H1 (cell line): ENCODE results near the gene FTL. TPM values are rescaled to one million over a fixed set of nuclear protein-coding genes. Genes with fewer than 3 reads are reported as not detected.
A peak's percentile ranks its signal among the peaks of the same experiment; 100 is the strongest.

Experiments
- CHD1 ChIP-seq: IDR thresholded peaks from 2 replicates; pipeline ENCODE4 v1.6.1; 2012; ENCODE audit warnings: low read depth, low read length, improper control_type of control experiment
- CTBP2 ChIP-seq: IDR thresholded peaks from 2 replicates; pipeline ENCODE4 v1.7.0; 2011; ENCODE audit warnings: borderline replicate concordance, mild to moderate bottlenecking, moderate library complexity, mixed read lengths, low read length; ENCODE audit not compliant: insufficient read depth, insufficient read length
- CTCF ChIP-seq, 3 experiments: IDR thresholded peaks; 1 replicate in 2 of 3; 2 replicates in 1 of 3; pipeline versions ENCODE4 v1.5.1 to v1.6.1; 2011; ENCODE audit warnings: low read length in 3 of 3, mild to moderate bottlenecking in 3 of 3, inconsistent platforms in 2 of 3, low read depth in 1 of 3, moderate library complexity in 1 of 3; ENCODE audit not compliant: insufficient read depth in 1 of 3; ENCODE audit errors: control extremely low read depth in 1 of 3
- EGR1 ChIP-seq: IDR thresholded peaks from 2 replicates; pipeline ENCODE4 v1.6.1; 2011; ENCODE audit warnings: low read depth, low read length, borderline replicate concordance
- EP300 ChIP-seq, 2 experiments: IDR thresholded peaks; 1 replicate in 1 of 2; 2 replicates in 1 of 2; pipeline ENCODE4 v1.6.1; 2011 to 2012; ENCODE audit warnings: low read depth in 2 of 2, low read length in 2 of 2, mild to moderate bottlenecking in 2 of 2, borderline replicate concordance in 1 of 2, inconsistent platforms in 1 of 2, moderate library complexity in 1 of 2
- GABPA ChIP-seq: IDR thresholded peaks from 2 replicates; pipeline ENCODE4 v1.6.1; 2011; ENCODE audit warnings: mild to moderate bottlenecking, low read length, moderate library complexity, borderline replicate concordance; ENCODE audit not compliant: insufficient read depth
- MAFK ChIP-seq: IDR thresholded peaks from 2 replicates; pipeline ENCODE4 v1.6.1; 2012; ENCODE audit warnings: low read depth, mild to moderate bottlenecking, improper control_type of control experiment, low read length
- NRF1 ChIP-seq: IDR thresholded peaks from 2 replicates; pipeline ENCODE4 v1.6.1; 2011; ENCODE audit warnings: mild to moderate bottlenecking, low read depth, low read length, improper control_type of control experiment
- RNF2 ChIP-seq: fragments of 200-900, 300-1000 bp; sonication (generic); IDR thresholded peaks from 2 replicates; pipeline ENCODE4 v1.7.1; 2016; ENCODE audit warnings: borderline replicate concordance, low read depth, mild to moderate bottlenecking, antibody characterized with exemption, low read length; ENCODE audit not compliant: poor library complexity, severe bottlenecking; ENCODE audit errors: missing control alignments
- RXRA ChIP-seq: IDR thresholded peaks from 2 replicates; pipeline ENCODE4 v1.6.1; 2011; ENCODE audit warnings: low read depth, mild to moderate bottlenecking, low read length, moderate library complexity; ENCODE audit not compliant: insufficient read depth
- SAP30 ChIP-seq: fragments of 300-600 bp; sonication (generic); IDR thresholded peaks from 2 replicates; pipeline ENCODE4 v1.7.1; 2012; ENCODE audit warnings: low read length, moderate library complexity, mild to moderate bottlenecking, inconsistent platforms; ENCODE audit not compliant: insufficient read depth, insufficient replicate concordance
- SIRT6 ChIP-seq: IDR thresholded peaks from one replicate; pipeline ENCODE4 v1.7.1; 2012; ENCODE audit warnings: low read length, inconsistent platforms
- SP4 ChIP-seq: IDR thresholded peaks from 2 replicates; pipeline ENCODE4 v1.6.1; 2012; ENCODE audit warnings: low read length, inconsistent platforms
- SUZ12 ChIP-seq: fragments of 200-600 bp; sonication (generic); IDR thresholded peaks from 2 replicates; pipeline ENCODE4 v1.6.1; 2012; ENCODE audit warnings: mild to moderate bottlenecking, inconsistent platforms, low read length, moderate library complexity, mixed read lengths
- TAF1 ChIP-seq: IDR thresholded peaks from 2 replicates; pipeline ENCODE4 v1.6.1; 2011; ENCODE audit warnings: mild to moderate bottlenecking, low read depth, low read length
- TBP ChIP-seq: IDR thresholded peaks from 2 replicates; pipeline ENCODE4 v1.6.1; 2011; ENCODE audit warnings: low read depth, low read length, improper control_type of control experiment
- TCF12 ChIP-seq: IDR thresholded peaks from 2 replicates; pipeline ENCODE4 v1.6.1; 2011; ENCODE audit warnings: low read depth, mild to moderate bottlenecking, low read length
- USF2 ChIP-seq: IDR thresholded peaks from 2 replicates; pipeline ENCODE4 v1.6.1; 2011; ENCODE audit warnings: low read length, improper control_type of control experiment
- polyA plus RNA-seq, 7 experiments: library from polyadenylated mRNA; depleted of rRNA in 3 of 7; stranded (reverse) in 5 of 7; unstranded in 2 of 7; fragments of >200 nt in 5 of 7; fragments of 200-250 nt in 2 of 7; gene quantifications; 1 replicate in 5 of 7; 2 replicates in 1 of 7; 4 replicates in 1 of 7; pipeline versions ENCODE4 v1.2.1 to v1.2.3, GENCODE V29; 2011 to 2013; ENCODE audit warnings: missing spikeins in 2 of 7, mixed read lengths in 2 of 7
- total RNA-seq: library from RNA; stranded (reverse); fragmentation: NEBNext Ultra II Directional; extraction: Animal tissue kit (Norgen Biotek cat#: 25700); gene quantifications from 2 replicates; pipeline ENCODE4 v1.2.1, GENCODE V29; 2021
- TF ChIP-seq, protein P1 (sequence below): IDR thresholded peaks from 2 replicates; pipeline ENCODE4 v1.6.1; 2011; ENCODE audit warnings: low read depth, mild to moderate bottlenecking, low read length; ENCODE audit not compliant: insufficient read depth

FTL gene
- total and polyA plus RNA-seq, 2 of the 8 experiments (the other 6 are each of a cell fraction or from before 2014, with no cell fraction given) = 1,751 to 2,427 TPM

DNA sequence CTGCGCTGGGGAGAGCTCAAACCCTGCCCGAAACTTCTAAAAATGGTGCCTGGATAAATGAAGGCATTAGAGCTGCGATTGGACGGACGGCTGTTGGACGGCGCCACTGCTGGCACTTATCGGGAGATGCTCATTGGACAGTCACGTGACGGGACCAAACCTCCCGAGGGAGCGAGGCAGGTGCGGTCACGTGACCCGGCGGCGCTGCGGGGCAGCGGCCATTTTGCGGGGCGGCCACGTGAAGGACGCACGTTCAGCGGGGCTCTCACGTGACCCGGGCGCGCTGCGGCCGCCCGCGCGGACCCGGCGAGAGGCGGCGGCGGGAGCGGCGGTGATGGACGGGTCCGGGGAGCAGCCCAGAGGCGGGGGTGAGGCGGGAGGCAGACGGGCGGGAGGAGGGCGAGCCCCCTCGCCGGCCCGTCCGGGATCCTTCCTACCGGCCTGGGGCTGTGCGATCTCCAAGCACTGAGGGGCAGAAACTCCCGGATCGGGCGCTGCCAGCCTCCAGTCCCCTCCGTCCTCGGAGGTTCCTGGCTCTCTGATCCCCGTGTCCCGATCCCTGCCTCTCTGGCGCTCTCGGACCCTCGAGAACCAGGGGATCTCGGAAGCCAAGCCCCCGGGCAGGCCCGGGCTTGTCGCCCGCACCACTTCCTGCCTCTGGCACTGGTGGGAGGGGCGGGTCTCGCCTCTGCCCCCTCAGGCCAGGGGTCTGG, 10.4 kb upstream of the FTL start, which contains the start of gene BAX (continued):
- TF ChIP-seq CTCF (IDR thresholded peaks at IDR 0.05; ENCODE audit: control extremely low read depth in 1 of 3, insufficient read depth in 1 of 3, low read depth in 1 of 3, low read length in 3 of 3) = peak; percentile 6 to 15 (median 8); a peak in 2 of 4 replicates
- TF ChIP-seq EGR1 = 0 out of 2 replicates have a peak, but pooled peaks have one; percentile 39
- TF ChIP-seq, protein P1, sequence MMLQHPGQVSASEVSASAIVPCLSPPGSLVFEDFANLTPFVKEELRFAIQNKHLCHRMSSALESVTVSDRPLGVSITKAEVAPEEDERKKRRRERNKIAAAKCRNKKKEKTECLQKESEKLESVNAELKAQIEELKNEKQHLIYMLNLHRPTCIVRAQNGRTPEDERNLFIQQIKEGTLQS = peak; percentile 100
- no peak for TF ChIP-seq MAFK
- TF ChIP-seq EP300 (IDR thresholded peaks at IDR 0.05; ENCODE audit: borderline replicate concordance in 1 of 2, low read depth in 2 of 2, low read length in 2 of 2) = peak in 1 of 2 experiments; percentile 64; a peak in 1 of 3 replicates
- no peak for TF ChIP-seq SAP30
- no peak for TF ChIP-seq SUZ12
- TF ChIP-seq SP4 = peak; percentile 99
- no peak for TF ChIP-seq GABPA
- no peak for TF ChIP-seq RXRA
- TF ChIP-seq CTBP2 = no peak
- TF ChIP-seq NRF1 = peak; percentile 15; the same call in 1 of the 2 replicates
- peak; percentile 76; the same call in 1 of the 2 replicates for TF ChIP-seq TBP
- no peak for TF ChIP-seq CHD1
- peak; percentile 100 for TF ChIP-seq USF2
- no peak for TF ChIP-seq RNF2
- TF ChIP-seq TCF12 = no peak
- no peak for TF ChIP-seq SIRT6
- peak; percentile 73 for TF ChIP-seq TAF1
